ENCODE measurements around the gene UBR3.

UBR3 gene

DNA sequence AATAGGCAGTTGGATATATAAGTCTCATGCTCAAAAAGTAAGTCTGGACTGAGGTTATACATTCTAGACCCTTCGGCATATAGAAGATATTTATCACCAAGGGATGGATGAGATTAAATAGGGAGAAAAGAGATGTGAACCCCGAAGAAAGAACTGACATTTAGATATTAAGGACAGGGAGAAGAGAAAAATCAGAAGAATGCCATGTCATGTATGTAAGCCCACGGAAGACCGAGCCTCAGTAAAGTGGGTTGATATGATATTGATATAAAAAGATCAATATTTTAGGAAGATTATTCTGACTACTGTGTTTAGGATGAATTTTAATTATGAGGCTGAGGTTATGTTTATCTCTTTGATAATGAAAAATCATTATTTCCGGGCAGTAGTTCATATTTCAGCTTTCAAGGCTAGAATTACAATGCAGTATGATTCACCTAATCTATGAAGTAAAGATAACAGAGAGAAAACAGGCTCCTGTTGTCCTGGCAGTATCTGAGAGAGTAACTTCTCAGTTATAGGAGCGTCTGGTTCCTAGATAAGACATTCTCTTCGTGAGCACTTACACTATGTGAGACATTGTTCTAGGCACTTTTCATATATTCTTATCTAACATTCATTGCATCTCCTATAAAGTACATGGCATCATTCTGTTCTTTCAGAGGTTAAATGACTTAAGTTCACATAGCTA, 83.0 kb downstream of the UBR3 start:
- no peak overlapping the region for H3K4me3 Mint-ChIP-seq

GRCh38 chr2:169911119-169911518, 83.9 kb downstream of the UBR3 start:
- TF ChIP-seq, protein P1, sequence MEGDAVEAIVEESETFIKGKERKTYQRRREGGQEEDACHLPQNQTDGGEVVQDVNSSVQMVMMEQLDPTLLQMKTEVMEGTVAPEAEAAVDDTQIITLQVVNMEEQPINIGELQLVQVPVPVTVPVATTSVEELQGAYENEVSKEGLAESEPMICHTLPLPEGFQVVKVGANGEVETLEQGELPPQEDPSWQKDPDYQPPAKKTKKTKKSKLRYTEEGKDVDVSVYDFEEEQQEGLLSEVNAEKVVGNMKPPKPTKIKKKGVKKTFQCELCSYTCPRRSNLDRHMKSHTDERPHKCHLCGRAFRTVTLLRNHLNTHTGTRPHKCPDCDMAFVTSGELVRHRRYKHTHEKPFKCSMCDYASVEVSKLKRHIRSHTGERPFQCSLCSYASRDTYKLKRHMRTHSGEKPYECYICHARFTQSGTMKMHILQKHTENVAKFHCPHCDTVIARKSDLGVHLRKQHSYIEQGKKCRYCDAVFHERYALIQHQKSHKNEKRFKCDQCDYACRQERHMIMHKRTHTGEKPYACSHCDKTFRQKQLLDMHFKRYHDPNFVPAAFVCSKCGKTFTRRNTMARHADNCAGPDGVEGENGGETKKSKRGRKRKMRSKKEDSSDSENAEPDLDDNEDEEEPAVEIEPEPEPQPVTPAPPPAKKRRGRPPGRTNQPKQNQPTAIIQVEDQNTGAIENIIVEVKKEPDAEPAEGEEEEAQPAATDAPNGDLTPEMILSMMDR (IDR thresholded peaks at IDR 0.05; ENCODE audit: unreplicated experiment in 3 of 3), result no peak
- Mint-ChIP-seq H3K36me3 (ENCODE audit: low read depth) (peaks cover 38% of the 10 kb centered on the region), H3K27ac (no peak overlapping the region), H3K27me3 (ENCODE audit: low read depth) (no peaks in the 10 kb centered on the region), H3K9me3 (no peaks in the 10 kb centered on the region), H3K4me1 (no peaks in the 10 kb centered on the region), H3K4me3 (no peak overlapping the region)

More for the DNA sequence above, 83.0 kb downstream of the UBR3 start:
- TF ChIP-seq, protein P1 (IDR thresholded peaks at IDR 0.05; ENCODE audit: unreplicated experiment in 3 of 3), result no peak
- peaks cover 31% of the 10 kb centered on the region for H3K36me3 Mint-ChIP-seq (ENCODE audit: low read depth)
- no peaks in the 10 kb centered on the region for H3K9me3 Mint-ChIP-seq
- no peaks in the 10 kb centered on the region for H3K27me3 Mint-ChIP-seq (ENCODE audit: low read depth)
- no peak overlapping the region for H3K27ac Mint-ChIP-seq
- no peaks in the 10 kb centered on the region for H3K4me1 Mint-ChIP-seq

DNA sequence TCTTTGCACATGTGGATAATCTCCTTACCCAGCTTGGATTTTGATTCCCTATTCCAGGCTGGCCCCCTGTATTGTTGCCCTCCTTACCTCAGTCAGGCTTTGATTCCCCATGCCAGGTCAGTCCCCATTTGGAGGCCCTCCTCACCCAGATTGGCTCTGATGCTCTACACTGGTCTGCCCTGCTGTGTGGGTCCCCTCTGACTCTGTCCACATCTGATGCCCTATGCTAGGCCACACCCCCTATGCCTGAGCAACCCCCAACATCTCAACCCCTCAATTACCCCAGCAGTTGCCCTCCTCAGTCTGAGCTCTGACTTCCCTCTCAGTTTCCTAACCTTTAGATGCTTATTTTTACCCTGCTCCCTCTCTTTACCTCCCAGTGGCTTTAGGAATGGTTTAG, 89.4 kb downstream of the UBR3 start:
- Mint-ChIP-seq H3K9me3 (no peaks in the 10 kb centered on the region), H3K27me3 (ENCODE audit: low read depth) (no peaks in the 10 kb centered on the region), H3K4me3 (no peak overlapping the region), H3K4me1 (no peaks in the 10 kb centered on the region), H3K36me3 (ENCODE audit: low read depth) (peaks cover 38% of the 10 kb centered on the region), H3K27ac (no peak overlapping the region)
- TF ChIP-seq, protein P1 (IDR thresholded peaks at IDR 0.05; ENCODE audit: unreplicated experiment in 3 of 3), result no peak

DNA sequence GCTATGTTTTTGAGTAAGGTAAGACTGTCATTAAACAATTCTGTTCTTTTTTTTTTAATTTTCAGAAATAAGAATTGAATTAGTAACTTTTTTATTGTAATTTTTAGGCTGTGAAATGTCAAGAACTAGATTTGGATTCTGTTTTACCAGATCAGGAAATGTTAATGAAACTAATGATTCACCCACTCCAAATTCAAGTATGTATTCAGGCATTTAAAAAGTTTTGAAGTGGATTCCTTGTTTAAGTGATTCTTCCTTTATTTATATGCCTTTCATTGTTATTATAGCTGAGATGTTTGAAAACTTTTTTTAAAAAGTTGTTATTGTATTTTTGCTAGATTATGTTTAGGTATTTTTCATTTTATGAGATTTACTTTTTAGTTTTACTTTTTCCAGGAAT, 96.7 kb downstream of the UBR3 start:
- H3K27me3 Mint-ChIP-seq (ENCODE audit: low read depth), result no peaks in the 10 kb centered on the region
- H3K9me3 Mint-ChIP-seq, result no peaks in the 10 kb centered on the region
- TF ChIP-seq, protein P1 (IDR thresholded peaks at IDR 0.05; ENCODE audit: unreplicated experiment in 3 of 3), result no peak
- H3K4me1 Mint-ChIP-seq, result no peaks in the 10 kb centered on the region
- peaks cover 22% of the 10 kb centered on the region for H3K36me3 Mint-ChIP-seq (ENCODE audit: low read depth)
- no peak overlapping the region for H3K4me3 Mint-ChIP-seq
- no peak overlapping the region for H3K27ac Mint-ChIP-seq

DNA sequence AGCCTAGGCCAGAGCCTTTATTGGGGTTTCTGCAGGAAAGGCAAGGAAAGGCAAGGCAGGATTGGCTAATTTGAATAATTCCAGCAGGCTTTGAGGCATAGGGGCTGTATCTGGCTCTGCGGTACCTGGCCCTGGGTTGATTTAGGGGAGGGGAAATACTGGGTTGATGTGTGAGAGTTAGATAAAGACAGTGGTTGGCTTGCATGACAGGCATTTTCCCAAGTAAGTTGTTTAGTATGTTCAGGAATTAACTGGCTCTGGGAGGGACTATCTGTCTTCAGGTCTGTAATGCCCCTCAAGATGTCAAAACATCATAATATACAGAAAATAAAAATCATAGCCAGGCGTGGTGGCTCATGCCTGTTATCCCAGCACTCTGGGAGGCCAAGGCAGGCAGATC, 98.7 kb downstream of the UBR3 start:
- H3K36me3 Mint-ChIP-seq (ENCODE audit: low read depth), result peaks cover 18% of the 10 kb centered on the region
- no peaks in the 10 kb centered on the region for H3K9me3 Mint-ChIP-seq
- no peak overlapping the region for H3K27ac Mint-ChIP-seq
- H3K4me3 Mint-ChIP-seq, result no peak overlapping the region
- TF ChIP-seq, protein P1 (IDR thresholded peaks at IDR 0.05; ENCODE audit: unreplicated experiment in 3 of 3), result no peak
- H3K27me3 Mint-ChIP-seq (ENCODE audit: low read depth), result no peaks in the 10 kb centered on the region
- H3K4me1 Mint-ChIP-seq, result no peaks in the 10 kb centered on the region

DNA sequence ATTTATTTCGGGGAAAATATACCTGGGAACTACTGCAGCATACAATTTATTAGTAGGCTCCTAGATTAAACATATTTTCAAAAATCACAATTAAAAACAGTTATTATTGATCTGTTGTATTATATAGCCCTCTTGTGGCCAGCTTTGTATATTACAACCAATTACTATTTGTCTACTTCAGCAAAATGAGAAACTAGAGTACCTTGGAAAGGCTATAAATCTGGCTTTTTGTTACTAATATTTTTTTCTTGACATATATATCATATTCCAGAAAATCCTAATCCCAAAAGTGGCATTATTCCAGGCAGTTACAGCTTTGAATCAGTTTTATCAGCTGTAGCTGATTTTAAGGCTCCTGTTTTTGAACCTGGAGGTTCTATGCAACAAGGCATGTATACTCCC, 101.2 kb downstream of the UBR3 start:
- Mint-ChIP-seq H3K36me3 (ENCODE audit: low read depth) (peaks cover 21% of the 10 kb centered on the region), H3K27me3 (ENCODE audit: low read depth) (no peaks in the 10 kb centered on the region)

More for the DNA sequence above, 101.2 kb downstream of the UBR3 start:
- TF ChIP-seq, protein P1 (IDR thresholded peaks at IDR 0.05; ENCODE audit: unreplicated experiment in 3 of 3), result peak; percentile 61 to 88 (median 64)
- H3K4me3 Mint-ChIP-seq, result no peak overlapping the region
- H3K9me3 Mint-ChIP-seq, result no peaks in the 10 kb centered on the region
- no peak overlapping the region for H3K27ac Mint-ChIP-seq
- no peaks in the 10 kb centered on the region for H3K4me1 Mint-ChIP-seq
